Esophagus muscularis mucosa (tissue), 4 donors: Measurements from ENCODE around the gene CSNK2A2.

Source experiments
- EP300 ChIP-seq: sonication (generic); formaldehyde crosslinking; IDR thresholded peaks from one replicate; pipeline ENCODE4 v1.6.1; 2017; ENCODE audit warnings: antibody characterized with exemption
- POLR2A ChIP-seq: fragments of 450-650 bp; IDR thresholded peaks from one replicate; pipeline ENCODE4 v1.6.1; 2017; ENCODE audit warnings: antibody characterized with exemption, moderate library complexity, mild to moderate bottlenecking, low read depth
- POLR2AphosphoS5 ChIP-seq, 2 donors: sonication (generic); formaldehyde crosslinking; IDR thresholded peaks; one replicate each; pipeline ENCODE4 v1.6.1; 2017; ENCODE audit warnings: antibody characterized with exemption in 2 of 2
- TF ChIP-seq, protein P1 (sequence below), 3 experiments: fragments of 200-600 bp in 2 of 3; fragments of 450-650 bp in 1 of 3; sonication (generic) in 2 of 3; IDR thresholded peaks; one replicate each; pipeline ENCODE4 v1.5.1; 2017 to 2019; ENCODE audit warnings: antibody characterized with exemption in 3 of 3, mild to moderate bottlenecking in 2 of 3, moderate library complexity in 1 of 3

DNA sequence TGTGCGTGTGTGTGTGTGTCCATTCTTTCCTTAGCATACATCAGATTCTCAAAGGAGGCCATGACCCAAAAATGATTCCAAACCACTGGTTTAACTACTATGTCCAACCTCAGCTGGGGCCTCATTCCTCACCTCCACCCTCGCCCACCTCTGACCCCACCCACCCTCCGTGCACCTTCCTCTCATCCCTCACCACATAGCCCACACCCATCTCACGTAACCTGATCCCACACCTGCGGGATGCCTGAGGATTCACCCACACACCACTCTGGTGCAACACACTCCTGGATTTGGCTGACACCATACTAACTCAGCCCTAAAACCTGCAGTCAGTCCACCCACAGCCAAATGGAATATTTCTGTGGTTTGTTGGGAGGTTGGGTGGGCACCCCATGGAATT, 3.3 kb upstream of the CSNK2A2 start:
- no peak for TF ChIP-seq POLR2A
- TF ChIP-seq, protein P1, sequence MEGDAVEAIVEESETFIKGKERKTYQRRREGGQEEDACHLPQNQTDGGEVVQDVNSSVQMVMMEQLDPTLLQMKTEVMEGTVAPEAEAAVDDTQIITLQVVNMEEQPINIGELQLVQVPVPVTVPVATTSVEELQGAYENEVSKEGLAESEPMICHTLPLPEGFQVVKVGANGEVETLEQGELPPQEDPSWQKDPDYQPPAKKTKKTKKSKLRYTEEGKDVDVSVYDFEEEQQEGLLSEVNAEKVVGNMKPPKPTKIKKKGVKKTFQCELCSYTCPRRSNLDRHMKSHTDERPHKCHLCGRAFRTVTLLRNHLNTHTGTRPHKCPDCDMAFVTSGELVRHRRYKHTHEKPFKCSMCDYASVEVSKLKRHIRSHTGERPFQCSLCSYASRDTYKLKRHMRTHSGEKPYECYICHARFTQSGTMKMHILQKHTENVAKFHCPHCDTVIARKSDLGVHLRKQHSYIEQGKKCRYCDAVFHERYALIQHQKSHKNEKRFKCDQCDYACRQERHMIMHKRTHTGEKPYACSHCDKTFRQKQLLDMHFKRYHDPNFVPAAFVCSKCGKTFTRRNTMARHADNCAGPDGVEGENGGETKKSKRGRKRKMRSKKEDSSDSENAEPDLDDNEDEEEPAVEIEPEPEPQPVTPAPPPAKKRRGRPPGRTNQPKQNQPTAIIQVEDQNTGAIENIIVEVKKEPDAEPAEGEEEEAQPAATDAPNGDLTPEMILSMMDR (IDR thresholded peaks at IDR 0.05): no peak
- TF ChIP-seq POLR2AphosphoS5 (IDR thresholded peaks at IDR 0.05): no peak
- no peak for TF ChIP-seq EP300
